ENCODE measurements around the gene ZDHHC20. TPM values are rescaled to one million over a fixed set of nuclear protein-coding genes. Genes with fewer than 3 reads are reported as not detected.

ZDHHC20 gene
- total RNA-seq, 2 experiments from 2014 or later: 40.2 to 44.9 TPM

GRCh38 chr13:21338639-21339278 is 120.3 kb downstream of the ZDHHC20 start:
- Mint-ChIP-seq H3K4me3 (no peak overlapping the region), H3K36me3 (ENCODE audit: low read depth) (no peaks in the 10 kb centered on the region), H3K9me3 (ENCODE audit: low read depth) (no peaks in the 10 kb centered on the region), H3K27ac (no peak overlapping the region), H3K4me1 (peaks cover 9% of the 10 kb centered on the region), H3K27me3 (no peaks in the 10 kb centered on the region)
- intact Hi-C loops (cut with DNase I, micrococcal nuclease): no loop called here
- POLR2A ChIA-PET: no interaction called here
- no peak for ATAC-seq
- no peak for DNase-seq
- CTCF ChIA-PET: interaction anchor here (0.8 kb wide), 1 partner anchor 139 kb away, joined by 3 read pairs; no protein-coding TSS in a partner anchor

GRCh38 chr13:21338156-21338555 is 120.9 kb downstream of the ZDHHC20 start:
- intact Hi-C loops (cut with DNase I, micrococcal nuclease): no loop called here
- CTCF ChIA-PET: interaction anchor here (0.8 kb wide), 1 partner anchor 140 kb away, joined by 3 read pairs; no protein-coding TSS in a partner anchor
- no peak overlapping the region for H3K4me3 Mint-ChIP-seq
- POLR2A ChIA-PET: no interaction called here
- no peak overlapping the region for H3K27ac Mint-ChIP-seq
- peaks cover 3% of the 10 kb centered on the region for H3K4me1 Mint-ChIP-seq
- no peak for ATAC-seq
- no peaks in the 10 kb centered on the region for H3K27me3 Mint-ChIP-seq
- H3K9me3 Mint-ChIP-seq (ENCODE audit: low read depth): no peaks in the 10 kb centered on the region
- no peaks in the 10 kb centered on the region for H3K36me3 Mint-ChIP-seq (ENCODE audit: low read depth)
- no peak for DNase-seq

GRCh38 chr13:21336609-21337349 is 122.3 kb downstream of the ZDHHC20 start:
- CTCF ChIA-PET: interaction anchor here (0.6 kb wide), 1 partner anchor 152 kb away, joined by 3 read pairs; no protein-coding TSS in a partner anchor
- DNase-seq: no peak
- no peaks in the 10 kb centered on the region for H3K9me3 Mint-ChIP-seq (ENCODE audit: low read depth)
- no peaks in the 10 kb centered on the region for H3K4me1 Mint-ChIP-seq
- POLR2A ChIA-PET: interaction anchor here (0.6 kb wide), 1 partner anchor 229 kb away, joined by 5 read pairs; no protein-coding TSS in a partner anchor
- ATAC-seq: no peak
- no peak overlapping the region for H3K27ac Mint-ChIP-seq
- intact Hi-C loops (cut with DNase I, micrococcal nuclease): no loop called here
- H3K4me3 Mint-ChIP-seq: no peak overlapping the region
- no peaks in the 10 kb centered on the region for H3K36me3 Mint-ChIP-seq (ENCODE audit: low read depth)
- no peaks in the 10 kb centered on the region for H3K27me3 Mint-ChIP-seq

GRCh38 chr13:21333186-21333585 is 125.9 kb downstream of the ZDHHC20 start:
- H3K36me3 Mint-ChIP-seq (ENCODE audit: low read depth): no peaks in the 10 kb centered on the region
- POLR2A ChIA-PET: no interaction called here

GRCh38 chr13:21330126-21330861 is 128.8 kb downstream of the ZDHHC20 start:
- DNase-seq (peak; percentile 46), ATAC-seq (peak; percentile 67)
- Mint-ChIP-seq H3K36me3 (ENCODE audit: low read depth) (no peaks in the 10 kb centered on the region), H3K27me3 (no peaks in the 10 kb centered on the region), H3K4me3 (no peak overlapping the region), H3K9me3 (ENCODE audit: low read depth) (no peaks in the 10 kb centered on the region), H3K27ac (no peak overlapping the region), H3K4me1 (peaks cover 28% of the 10 kb centered on the region)
- intact Hi-C loops (cut with DNase I, micrococcal nuclease): no loop called here
- CTCF ChIA-PET: no interaction called here
- POLR2A ChIA-PET: interaction anchor here (0.6 kb wide), 1 partner anchor 362 kb away, joined by 3 read pairs; no protein-coding TSS in a partner anchor

More at GRCh38 chr13:21333186-21333585, 125.9 kb downstream of the ZDHHC20 start:
- Mint-ChIP-seq H3K27ac (no peak overlapping the region), H3K4me3 (no peak overlapping the region), H3K4me1 (peaks cover 28% of the 10 kb centered on the region), H3K27me3 (no peaks in the 10 kb centered on the region), H3K9me3 (ENCODE audit: low read depth) (no peaks in the 10 kb centered on the region)
- CTCF ChIA-PET: interaction anchor here (0.8 kb wide), 1 partner anchor 1605 kb away, joined by 3 read pairs; no protein-coding TSS in a partner anchor
- intact Hi-C loops (cut with DNase I, micrococcal nuclease): no loop called here
- ATAC-seq (no peak), DNase-seq (no peak)

GRCh38 chr13:21328836-21329477 is 130.1 kb downstream of the ZDHHC20 start:
- Mint-ChIP-seq H3K4me1 (peaks cover 31% of the 10 kb centered on the region), H3K9me3 (ENCODE audit: low read depth) (no peaks in the 10 kb centered on the region), H3K36me3 (ENCODE audit: low read depth) (no peaks in the 10 kb centered on the region), H3K27me3 (no peaks in the 10 kb centered on the region), H3K4me3 (no peak overlapping the region), H3K27ac (peak overlapping the region; percentile 58)
- ATAC-seq: peak; percentile 43
- POLR2A ChIA-PET: interaction anchor here (0.5 to 0.8 kb wide), 2 partner anchors 31 to 52 kb away, joined by 3 to 4 read pairs; no protein-coding TSS in a partner anchor
- intact Hi-C loops (cut with DNase I, micrococcal nuclease): no loop called here
- peak; percentile 15 for DNase-seq
- CTCF ChIA-PET: interaction anchor here (0.6 to 1.5 kb wide), 3 partner anchors 14 to 624 kb away, joined by 3 to 4 read pairs (median 3); no protein-coding TSS in a partner anchor

- DNase-seq (no peak), ATAC-seq (no peak)
- intact Hi-C loops (cut with DNase I, micrococcal nuclease): no loop called here
- Mint-ChIP-seq H3K27ac (peak overlapping the region; percentile 26), H3K4me3 (no peak overlapping the region), H3K36me3 (ENCODE audit: low read depth) (no peaks in the 10 kb centered on the region), H3K4me1 (peaks cover 31% of the 10 kb centered on the region), H3K27me3 (no peaks in the 10 kb centered on the region), H3K9me3 (ENCODE audit: low read depth) (no peaks in the 10 kb centered on the region)
- CTCF ChIA-PET: interaction anchor here (1.4 to 1.5 kb wide), 2 partner anchors 15 to 149 kb away, joined by 3 to 4 read pairs; no protein-coding TSS in a partner anchor
- POLR2A ChIA-PET: no interaction called here
Measured at GRCh38 chr13:21328201-21328600, 130.9 kb downstream of the ZDHHC20 start.

GRCh38 chr13:21326155-21327031 is 132.7 kb downstream of the ZDHHC20 start:
- DNase-seq (peak; percentile 22), ATAC-seq (no peak)
- intact Hi-C loops (cut with DNase I, micrococcal nuclease): no loop called here
- CTCF ChIA-PET: interaction anchor here (0.7 kb wide), 1 partner anchor 17 kb away, joined by 3 read pairs; no protein-coding TSS in a partner anchor
- H3K9me3 Mint-ChIP-seq (ENCODE audit: low read depth): no peaks in the 10 kb centered on the region
- H3K4me3 Mint-ChIP-seq: no peak overlapping the region
- POLR2A ChIA-PET: no interaction called here
- no peaks in the 10 kb centered on the region for H3K36me3 Mint-ChIP-seq (ENCODE audit: low read depth)
- no peak overlapping the region for H3K27ac Mint-ChIP-seq
- H3K4me1 Mint-ChIP-seq: peaks cover 31% of the 10 kb centered on the region
- no peaks in the 10 kb centered on the region for H3K27me3 Mint-ChIP-seq

GRCh38 chr13:21324803-21325202 is 134.3 kb downstream of the ZDHHC20 start:
- intact Hi-C loops (cut with DNase I, micrococcal nuclease): no loop called here
- POLR2A ChIA-PET: no interaction called here

GRCh38 chr13:21322988-21323387 is 136.1 kb downstream of the ZDHHC20 start:
- ChIA-PET POLR2A (no interaction called here), CTCF (no interaction called here)
- H3K27me3 Mint-ChIP-seq: no peaks in the 10 kb centered on the region
- peaks cover 2% of the 10 kb centered on the region for H3K36me3 Mint-ChIP-seq (ENCODE audit: low read depth)
- peaks cover 3% of the 10 kb centered on the region for H3K4me1 Mint-ChIP-seq
- no peak overlapping the region for H3K4me3 Mint-ChIP-seq
- no peak for ATAC-seq
- intact Hi-C loops (cut with DNase I, micrococcal nuclease): no loop called here
- no peak for DNase-seq
- H3K9me3 Mint-ChIP-seq (ENCODE audit: low read depth): no peaks in the 10 kb centered on the region
- no peak overlapping the region for H3K27ac Mint-ChIP-seq

More at GRCh38 chr13:21324803-21325202, 134.3 kb downstream of the ZDHHC20 start:
- Mint-ChIP-seq H3K4me3 (no peak overlapping the region), H3K27ac (no peak overlapping the region), H3K27me3 (no peaks in the 10 kb centered on the region), H3K4me1 (peaks cover 20% of the 10 kb centered on the region), H3K9me3 (ENCODE audit: low read depth) (no peaks in the 10 kb centered on the region), H3K36me3 (ENCODE audit: low read depth) (no peaks in the 10 kb centered on the region)
- ATAC-seq (no peak), DNase-seq (no peak)
- CTCF ChIA-PET: interaction anchor here (0.6 to 1.1 kb wide), 2 partner anchors 27 to 145 kb away, joined by 3 to 4 read pairs; no protein-coding TSS in a partner anchor
